HTR-8/SVneo (cell line): Measurements from ENCODE around the gene CRKL.
"Not testable (repeated sequence)": the region's sequence is repeated elsewhere in the genome, so short reads cannot be mapped to it uniquely, and the experiment has no call there.

Experiments used
- DNase-seq: peaks from one replicate; pipeline ENCODE4 v3.0.0; 2011; ENCODE audit warnings: low spot score, mixed read lengths; ENCODE audit not compliant: insufficient read length
- FAIRE-seq: peaks from 2 replicates; lab custom pipeline; 2011; peaks lifted over from hg19 to GRCh38; lab: Jason Lieb, UNC

CRKL gene

DNA sequence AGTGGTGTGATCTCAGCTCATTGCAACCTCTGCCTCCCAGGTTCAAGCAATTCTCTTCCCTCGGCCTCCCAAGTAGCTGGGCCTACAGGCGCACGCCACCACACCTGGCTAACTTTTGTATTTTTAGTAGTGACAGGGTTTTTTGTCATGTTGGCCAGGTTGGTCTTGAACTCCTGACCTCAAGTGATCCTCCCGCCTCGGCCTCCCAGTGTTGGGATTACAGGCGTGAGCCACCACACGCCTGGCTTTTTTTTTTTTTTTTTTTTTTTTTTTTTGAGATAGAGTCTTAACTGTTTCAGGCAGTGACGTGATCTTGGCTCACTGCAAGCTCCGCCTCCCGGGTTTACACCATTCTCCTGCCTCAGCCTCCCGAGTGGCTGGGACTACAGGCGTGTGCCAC lies 13.2 kb downstream of the CRKL start:
- FAIRE-seq, DNase-seq: not testable (repeated sequence)

DNA sequence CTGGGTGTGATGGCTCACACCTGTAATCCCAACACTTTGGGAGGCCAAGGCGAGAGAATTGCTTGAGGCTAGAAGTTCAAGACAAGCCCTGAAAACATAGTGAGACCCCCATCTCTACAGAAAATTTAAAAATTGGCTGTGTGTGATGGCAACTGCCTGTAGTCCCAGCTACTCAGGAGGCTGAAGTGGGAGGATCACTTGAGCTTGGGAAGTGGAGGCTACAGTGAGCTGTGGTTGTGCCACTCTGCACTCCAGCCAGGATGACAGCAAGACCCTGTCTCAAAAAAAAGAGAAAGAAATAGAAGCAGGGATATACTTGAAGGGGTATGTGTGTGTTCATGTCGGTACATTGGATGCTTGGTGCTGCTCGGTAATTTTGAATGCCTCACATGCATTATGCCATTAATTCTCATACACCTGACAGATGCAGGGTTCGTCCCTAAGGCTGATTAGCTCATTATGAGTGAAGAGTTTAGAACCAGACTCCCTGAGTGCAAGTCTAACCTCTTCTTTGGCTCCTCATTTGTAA lies 14.0 kb downstream of the CRKL start:
- FAIRE-seq (no peak), DNase-seq (no peak)

DNA sequence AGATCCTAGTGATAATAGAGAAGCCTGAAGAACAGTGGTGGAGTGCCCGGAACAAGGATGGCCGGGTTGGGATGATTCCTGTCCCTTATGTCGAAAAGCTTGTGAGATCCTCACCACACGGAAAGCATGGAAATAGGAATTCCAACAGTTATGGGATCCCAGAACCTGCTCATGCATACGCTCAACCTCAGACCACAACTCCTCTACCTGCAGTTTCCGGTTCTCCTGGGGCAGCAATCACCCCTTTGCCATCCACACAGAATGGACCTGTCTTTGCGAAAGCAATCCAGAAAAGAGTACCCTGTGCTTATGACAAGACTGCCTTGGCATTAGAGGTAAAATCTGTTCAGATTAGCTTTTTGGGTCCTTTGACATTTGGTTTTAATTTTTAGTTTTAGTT lies 16.7 kb downstream of the CRKL start:
- no peak for FAIRE-seq
- DNase-seq, result no peak

DNA sequence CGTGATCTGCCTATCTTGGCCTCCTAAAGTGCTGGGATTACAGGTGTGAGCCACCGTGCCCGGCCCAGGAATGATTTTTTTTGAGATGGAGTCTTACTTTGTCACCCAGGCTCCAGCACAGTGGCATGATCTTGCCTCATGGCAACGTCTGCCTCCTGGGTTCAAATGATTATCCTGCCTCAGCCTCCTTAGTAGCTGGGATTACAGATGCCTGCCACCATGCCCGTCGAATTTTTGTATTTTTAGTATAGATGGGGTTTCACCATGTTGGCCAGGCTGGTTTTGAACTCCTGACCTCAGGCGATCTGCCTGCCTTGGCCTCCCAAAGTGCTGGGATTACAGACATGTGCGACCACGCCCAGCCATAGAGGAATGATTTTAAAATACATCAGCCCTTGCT lies 17.8 kb downstream of the CRKL start:
- not testable (repeated sequence) for FAIRE-seq, DNase-seq

DNA sequence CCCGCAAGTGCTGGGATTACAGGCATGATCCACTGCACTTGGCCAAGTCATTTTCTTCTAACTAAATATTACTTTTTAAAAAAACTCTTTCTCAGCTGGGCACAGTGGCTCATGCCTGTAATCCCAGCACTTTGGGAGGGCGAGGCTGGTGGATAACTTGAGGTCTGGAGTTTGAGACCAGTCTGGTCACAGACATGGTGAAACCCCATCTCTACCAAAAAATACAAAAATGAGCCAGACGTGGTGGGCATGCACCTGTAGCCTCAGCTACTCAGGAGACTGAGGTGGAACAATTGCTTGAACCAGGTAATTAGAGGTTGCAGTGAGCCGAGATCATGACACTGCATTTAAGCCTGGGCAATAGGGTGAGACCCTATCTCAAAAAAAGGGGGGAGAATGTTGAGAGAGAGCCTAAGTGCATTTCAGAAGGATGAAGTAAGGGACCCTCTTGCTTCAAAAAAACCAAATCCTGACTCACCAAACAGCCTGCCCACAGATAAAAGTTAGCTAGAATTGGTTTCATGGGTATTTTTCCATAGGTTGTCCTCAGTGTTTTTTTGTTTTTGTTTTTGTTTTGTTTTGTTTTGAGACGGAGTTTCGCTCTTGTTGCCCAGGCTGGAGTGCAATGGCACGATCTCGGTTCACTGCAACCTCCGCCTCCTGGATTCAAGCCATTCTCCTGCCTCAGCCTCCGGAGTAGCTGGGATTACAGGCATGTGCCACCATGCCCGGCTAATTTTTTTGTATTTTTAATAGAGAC lies 18.8 kb downstream of the CRKL start:
- FAIRE-seq, DNase-seq: not testable (repeated sequence)

DNA sequence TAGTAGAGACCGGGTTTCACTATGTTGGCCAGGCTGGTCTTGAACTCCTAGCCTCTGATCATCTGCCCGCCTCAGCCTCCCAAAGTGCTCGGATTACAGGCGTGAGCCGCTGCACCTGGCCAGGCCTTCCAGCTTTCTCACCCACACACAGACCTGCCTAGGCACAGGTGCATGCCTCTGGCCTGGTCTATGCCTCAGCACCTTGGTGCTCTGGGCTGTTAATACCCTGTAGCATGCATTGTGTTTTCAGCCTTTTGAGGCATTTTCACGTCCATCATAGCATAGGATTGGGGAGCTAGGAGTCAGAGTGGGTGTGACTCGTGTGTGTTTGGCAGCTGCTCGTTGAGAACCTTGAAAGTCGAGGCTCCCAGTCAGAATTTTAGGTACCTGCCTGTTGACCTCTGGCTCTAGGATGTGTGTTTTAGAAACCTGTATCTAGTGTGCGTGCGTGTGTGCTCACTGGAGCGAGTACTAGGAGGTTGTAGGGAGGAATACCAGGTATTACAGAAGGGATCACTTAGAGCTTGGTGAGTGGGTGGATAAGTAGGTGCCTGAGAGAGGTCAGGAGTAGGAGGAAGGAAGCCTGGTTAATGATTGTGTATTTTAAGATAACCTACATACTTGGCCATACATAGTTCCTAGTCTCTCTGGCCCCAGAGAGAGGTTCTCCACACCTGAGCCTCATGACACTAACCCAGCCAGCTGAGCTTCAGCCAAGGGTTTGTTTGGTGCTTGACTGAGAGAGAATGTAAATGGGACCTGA lies 20.0 kb downstream of the CRKL start:
- no peak for FAIRE-seq
- DNase-seq, result no peak

DNA sequence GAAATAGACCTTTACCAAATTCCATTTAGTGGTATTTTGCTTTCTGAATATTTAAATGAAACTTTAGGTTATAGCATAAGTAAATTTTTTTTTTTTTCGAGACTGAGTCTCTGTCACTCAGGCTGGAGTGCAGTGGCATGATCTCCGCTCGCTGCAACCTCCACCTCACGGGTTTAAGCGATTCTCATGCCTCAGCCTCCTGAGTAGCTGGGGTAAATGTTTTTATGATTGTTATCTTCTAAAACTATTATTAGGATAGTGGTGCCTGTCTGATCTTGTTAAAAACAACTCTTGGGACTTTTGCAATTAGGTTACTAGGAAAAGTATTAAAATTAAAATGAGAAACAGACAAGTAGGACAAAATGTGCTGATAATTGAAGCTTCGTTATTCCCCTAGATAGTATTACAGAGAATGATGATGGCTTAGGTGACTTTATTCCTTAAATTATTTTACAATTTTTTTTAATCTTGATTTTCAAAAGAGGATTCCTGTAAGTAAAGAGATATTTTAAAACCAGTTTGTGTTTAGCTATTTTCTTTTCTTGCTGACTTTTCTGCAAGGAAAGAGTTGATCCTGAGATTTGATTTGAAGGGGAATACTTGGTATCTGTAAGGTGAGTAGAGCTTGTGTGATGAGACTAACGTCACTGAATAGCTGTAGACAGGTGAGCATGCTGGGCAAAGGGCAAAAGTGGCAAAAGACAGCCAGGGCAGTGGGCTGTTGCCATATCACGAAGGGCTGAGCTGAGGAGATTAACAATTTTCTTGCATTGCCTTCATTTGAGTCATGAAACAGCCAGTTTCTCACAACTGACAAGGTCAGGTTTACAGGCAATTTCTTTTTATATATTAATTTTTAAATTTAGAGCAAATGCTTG lies 20.8 kb downstream of the CRKL start:
- FAIRE-seq (no peak), DNase-seq (no peak)

DNA sequence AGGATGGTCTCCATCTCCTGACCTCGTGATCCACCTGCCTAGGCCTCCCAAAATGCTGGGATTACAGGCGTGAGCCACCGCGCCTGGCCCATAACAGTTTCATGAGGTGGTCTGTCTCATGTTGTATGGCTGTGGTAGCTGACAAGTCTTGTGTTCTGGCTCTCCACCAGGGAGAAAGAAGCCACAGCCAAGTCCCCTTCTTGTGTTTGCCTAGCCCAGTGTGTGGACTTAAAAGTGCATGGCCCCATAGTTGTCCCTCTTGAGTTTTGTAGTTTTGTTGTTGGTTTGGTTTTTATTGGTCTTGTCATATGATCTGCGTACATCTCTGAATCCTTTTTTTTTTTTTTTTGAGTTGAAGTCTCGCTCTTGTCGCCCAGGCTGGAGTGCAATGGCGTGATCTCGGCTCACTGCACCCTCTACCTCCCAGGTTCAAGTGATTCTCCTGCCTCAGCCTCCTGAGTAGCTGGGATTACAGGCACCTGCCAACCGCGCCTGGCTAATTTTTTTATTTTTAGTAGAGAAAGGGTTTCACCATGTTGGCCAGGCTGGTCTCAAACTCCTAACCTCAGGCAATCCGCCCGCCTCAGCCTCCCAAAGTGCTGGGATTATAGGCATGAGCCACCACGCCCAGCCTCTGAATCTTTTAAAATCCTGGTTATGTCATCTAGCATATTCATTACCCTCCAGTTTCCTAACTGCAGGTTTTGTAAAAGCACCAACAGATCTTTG lies 22.4 kb downstream of the CRKL start:
- not testable (repeated sequence) for FAIRE-seq, DNase-seq

DNA sequence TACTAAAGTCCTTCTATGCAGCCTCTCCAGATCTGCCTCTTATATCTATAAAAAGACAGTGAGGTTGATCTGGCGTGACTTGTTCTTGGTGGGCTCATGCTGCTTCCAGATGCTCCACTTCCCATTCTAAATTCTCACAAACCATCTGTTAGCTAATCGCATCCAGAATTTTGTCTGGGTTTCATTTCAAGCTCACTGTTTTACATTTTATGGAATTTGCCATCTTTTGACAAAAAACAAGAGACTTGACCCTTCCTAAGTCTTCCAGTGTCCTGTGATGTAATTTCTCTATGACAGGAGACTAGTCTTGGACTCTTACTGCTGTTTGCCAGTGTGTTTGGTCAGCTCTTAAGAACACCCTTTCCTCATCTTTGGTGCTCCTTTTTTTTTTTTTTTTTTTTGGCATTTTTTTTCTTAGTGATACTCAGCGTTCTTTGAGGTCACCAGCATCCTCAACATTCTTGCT lies 23.0 kb downstream of the CRKL start:
- DNase-seq, result no peak
- FAIRE-seq, result no peak

DNA sequence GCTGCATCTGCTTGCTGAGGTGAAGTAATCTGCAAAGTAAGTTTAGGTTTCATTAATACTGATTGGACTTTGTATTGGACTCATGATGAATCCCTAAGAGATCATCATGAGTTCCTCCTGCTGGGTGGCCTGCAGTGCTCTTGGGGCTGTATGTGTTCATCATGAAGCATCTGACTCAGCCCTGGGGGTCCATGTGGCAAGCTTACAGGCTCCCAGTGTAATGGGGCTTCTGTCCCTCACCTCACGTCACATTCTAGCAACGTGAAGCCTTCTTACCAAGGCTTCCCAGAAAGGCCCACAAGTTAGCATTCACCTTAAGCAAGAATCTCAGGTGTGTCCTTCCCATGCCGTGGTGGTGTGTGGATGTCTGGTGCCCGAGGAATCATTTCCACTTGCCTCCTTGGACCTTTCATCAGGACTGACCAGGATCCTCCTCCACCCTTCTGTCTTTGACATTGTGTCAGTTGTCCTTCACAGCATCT lies 23.7 kb downstream of the CRKL start:
- DNase-seq, result no peak
- FAIRE-seq, result no peak

DNA sequence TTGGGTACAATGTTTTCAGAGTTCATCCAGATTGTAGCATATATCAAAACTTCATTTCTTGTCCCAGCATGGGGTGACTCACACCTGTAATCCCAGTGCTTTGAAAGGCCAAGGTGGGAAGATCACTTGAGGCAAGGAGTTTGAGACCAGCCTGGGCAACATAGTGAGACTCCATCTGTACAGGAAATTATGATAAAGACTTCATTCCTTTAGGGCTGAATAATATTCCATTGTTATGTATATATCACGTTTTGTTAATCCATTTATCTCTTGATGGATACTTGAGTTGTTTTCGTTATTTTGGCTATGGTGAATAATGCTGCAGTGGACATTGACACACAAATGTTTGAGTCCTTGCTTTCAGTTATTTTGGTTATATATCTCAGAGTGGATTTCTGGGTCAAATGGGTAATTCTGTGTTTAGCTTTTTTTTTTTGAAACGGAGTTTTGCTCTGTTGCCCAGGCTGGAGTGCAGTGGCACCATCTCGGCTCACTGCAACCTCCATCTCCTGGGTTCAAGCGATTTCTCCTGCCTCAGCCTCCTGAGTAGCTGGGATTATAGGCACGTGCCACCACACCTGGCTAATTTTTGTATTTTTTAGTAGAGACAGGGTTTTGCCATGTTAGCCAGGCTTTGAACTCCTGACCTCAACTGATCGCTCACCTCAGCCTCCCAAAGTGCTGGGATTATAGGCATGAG lies 25.1 kb downstream of the CRKL start:
- not testable (repeated sequence) for DNase-seq, FAIRE-seq

DNA sequence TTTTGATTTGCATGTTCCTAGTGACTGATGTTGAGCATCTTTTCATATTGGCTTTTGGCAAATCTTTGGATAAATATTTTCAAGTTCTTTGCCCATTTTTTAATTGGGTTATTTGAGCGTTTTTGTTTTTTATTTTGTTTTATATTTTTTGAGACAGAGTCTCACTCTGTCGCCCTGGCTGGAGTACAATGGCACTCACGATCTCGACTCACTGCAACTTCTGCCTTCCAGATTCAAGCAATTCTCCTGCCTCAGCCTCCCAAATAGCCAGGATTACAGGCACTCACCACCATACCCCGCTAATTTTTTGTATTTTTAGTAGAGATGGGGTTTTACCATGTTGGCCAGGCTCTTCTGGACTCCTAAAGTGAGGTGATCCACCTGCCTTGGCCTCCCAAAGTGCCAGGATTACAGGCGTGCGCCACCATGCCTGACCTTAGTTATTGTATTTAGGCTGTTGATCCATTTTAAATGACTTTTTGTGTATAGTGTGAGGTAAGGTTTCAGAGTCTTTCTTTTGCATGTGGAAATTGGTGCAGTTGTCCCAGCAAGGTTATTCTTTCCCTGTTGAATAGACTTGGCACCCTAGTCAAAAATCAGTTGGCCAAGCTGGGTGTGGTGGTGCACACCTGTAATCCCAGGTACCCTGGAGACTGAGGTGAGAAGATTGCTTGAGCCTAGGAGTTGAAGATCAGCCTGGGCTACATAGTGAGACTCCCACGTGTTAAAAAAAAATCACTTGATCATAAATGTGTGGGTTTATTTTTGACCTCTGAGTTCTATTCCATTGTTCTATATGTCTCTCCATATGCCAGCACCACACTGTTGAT lies 26.1 kb downstream of the CRKL start:
- no peak for DNase-seq
- no peak for FAIRE-seq

DNA sequence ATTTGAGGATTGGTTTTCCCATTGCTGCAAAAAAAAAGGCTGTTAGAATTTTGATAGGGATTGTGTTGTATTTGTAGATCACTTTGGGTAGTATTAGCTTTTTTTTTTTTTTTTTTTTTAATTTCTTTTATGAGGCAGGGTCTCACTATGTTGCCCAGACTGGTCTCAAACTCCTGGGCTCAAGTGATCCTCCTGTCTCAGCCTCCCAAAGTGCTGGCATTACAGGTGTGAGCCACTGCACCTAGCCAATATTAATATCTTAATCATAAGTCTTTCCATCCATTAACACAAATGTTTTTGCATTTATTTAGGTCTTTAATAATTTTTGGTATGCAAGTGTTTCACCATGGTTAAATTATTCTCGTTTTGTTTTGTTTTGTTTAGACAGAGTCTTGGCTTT lies 26.8 kb downstream of the CRKL start:
- FAIRE-seq (no peak), DNase-seq (no peak)

DNA sequence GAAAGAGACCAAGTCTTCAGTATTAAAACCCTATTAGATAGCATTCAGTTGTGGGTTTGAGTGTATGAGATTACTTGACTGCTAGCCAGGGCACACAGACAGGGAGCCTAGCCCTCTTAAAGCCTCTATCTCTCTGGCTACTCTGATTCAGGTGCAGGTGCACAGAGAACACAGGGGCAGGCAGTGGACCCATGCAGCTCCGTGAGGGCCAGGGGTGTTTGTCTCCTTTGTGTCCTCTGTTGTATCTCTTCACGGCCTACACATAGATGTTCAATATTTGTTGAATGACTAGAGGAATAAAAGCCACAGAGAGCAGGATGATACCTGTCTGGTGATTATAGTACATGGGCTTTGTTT lies 28.3 kb downstream of the CRKL start:
- DNase-seq, result no peak
- FAIRE-seq, result no peak

DNA sequence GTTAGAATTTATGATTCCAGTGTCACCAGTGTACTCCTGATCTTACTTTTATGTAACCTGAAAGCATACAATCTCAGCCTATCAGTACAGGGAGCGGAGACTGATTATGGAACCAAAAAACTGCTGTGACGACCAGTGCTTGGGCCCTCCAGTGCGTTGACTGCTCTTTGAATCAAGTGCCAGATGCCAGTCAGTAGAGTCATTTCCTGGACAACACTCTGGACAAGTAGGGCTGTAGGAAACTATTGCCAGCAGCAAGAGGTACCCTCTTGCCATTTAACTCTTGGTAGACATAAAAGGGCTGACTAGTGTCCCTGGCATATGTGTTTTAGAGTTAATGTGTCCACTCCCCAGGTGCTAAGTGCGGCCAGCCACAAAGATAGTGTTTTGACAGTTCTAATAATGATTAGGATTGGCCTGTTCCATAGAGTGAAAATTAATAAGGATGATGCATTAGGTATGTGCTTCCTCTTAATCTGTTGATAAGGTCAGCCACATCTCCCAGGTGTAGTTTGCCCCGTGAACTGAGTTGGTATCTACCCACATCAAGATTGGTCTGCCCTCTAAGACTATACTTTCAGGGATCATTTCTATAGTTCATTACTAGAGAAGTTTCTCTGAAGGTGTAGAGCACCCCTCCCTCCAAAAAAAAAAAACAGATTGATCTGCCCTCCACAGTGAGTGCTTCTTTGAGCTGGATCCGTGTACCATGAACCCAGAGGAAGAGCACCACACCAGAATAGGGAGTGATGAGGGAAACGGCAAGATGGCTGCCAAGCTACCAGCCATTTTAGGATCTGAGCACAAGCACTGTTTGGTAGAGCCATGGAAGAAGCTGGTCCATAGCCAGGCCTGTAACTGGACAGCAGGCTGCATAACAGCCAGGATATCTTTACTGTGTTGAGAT lies 29.1 kb downstream of the CRKL start:
- FAIRE-seq (no peak), DNase-seq (no peak)

DNA sequence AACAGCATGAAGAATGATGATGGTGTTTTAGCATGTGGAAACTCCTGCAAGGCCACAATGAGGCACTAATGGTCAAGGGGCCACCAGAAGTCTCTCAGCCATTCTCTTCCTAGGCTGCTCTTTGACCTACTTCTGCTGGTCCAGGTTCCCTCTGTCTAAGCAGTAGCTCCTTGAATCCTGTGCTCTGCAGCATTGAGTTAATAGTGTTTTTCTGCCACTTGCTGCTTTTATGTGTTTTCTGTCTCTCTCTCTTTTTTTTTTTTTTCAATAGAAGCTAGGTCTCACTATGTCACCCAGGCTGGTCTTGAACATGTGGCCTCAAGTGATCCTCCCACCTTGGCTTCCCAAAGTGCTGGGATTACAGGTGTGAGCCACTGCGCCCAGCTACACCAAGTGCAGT lies 29.8 kb downstream of the CRKL start:
- FAIRE-seq (no peak), DNase-seq (no peak)

DNA sequence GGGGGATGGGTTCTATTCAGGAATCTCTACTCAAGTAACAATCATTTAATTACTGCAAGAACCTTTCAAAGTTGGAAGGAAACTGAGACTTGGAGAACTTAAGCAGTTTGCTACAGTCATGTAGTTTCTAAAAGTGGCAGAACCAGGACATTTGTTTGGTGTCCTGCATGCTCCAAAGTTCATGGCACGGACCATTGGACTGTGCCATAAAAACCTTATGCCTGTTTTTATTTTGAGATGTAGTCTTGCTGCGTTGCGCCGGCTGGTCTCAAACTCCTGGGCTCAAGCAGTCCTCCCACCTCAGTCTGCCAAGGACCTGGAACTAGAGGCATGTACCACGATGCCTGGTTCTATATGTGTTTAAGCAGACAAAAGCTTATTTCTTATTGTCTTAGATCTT lies 31.2 kb downstream of the CRKL start:
- no peak for DNase-seq
- FAIRE-seq, result no peak
